ENCODE data around the gene TMEM94. TPM values are rescaled to one million over a fixed set of nuclear protein-coding genes. Genes with fewer than 3 reads are reported as not detected.

The TMEM94 gene
- total RNA-seq, 3 donors from 2014 or later, result 45.1 to 62.5 (median 51.1) TPM

DNA sequence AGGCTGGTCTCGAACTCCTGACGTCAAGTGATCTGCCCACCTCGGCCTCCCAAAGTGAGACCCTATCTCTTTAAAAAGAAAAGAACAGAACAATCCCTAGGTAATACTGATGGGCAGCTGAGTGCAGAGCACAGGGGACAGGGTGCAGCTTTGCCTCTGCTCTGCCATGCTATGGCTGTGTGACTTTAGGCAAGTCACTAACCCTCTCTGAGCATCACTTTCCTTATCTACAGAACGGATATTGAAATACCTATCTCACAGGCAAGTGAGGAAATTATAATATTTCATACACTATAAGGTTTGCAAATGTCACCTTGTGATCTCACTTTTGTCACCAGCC lies 54.8 kb downstream of the TMEM94 start:
- DNase-seq (ENCODE audit: low spot score in 2 of 2), result no peak
- Histone ChIP-seq H3K9me3 (no peaks in the 10 kb centered on the region), H3K36me3 (no peaks in the 10 kb centered on the region), H3K4me1 (peaks cover 4 to 23% of the 10 kb centered on the region in 2 donors), H3K27me3 (no peaks in the 10 kb centered on the region), H3K27ac (peak overlapping the region in 1 of 2 donors; percentile 95), H3K4me3 (peak overlapping the region in 2 of 3 donors; percentile 91 to 94)
- intact Hi-C loops (cut with DNase I; ENCODE audit: low total_unique reads), result no loop called here
- no peak for TF ChIP-seq POLR2AphosphoS5 (IDR thresholded peaks at IDR 0.05)
- TF ChIP-seq, protein P1, sequence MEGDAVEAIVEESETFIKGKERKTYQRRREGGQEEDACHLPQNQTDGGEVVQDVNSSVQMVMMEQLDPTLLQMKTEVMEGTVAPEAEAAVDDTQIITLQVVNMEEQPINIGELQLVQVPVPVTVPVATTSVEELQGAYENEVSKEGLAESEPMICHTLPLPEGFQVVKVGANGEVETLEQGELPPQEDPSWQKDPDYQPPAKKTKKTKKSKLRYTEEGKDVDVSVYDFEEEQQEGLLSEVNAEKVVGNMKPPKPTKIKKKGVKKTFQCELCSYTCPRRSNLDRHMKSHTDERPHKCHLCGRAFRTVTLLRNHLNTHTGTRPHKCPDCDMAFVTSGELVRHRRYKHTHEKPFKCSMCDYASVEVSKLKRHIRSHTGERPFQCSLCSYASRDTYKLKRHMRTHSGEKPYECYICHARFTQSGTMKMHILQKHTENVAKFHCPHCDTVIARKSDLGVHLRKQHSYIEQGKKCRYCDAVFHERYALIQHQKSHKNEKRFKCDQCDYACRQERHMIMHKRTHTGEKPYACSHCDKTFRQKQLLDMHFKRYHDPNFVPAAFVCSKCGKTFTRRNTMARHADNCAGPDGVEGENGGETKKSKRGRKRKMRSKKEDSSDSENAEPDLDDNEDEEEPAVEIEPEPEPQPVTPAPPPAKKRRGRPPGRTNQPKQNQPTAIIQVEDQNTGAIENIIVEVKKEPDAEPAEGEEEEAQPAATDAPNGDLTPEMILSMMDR (IDR thresholded peaks at IDR 0.05), result no peak
- no peak for TF ChIP-seq POLR2A (IDR thresholded peaks at IDR 0.05)

DNA sequence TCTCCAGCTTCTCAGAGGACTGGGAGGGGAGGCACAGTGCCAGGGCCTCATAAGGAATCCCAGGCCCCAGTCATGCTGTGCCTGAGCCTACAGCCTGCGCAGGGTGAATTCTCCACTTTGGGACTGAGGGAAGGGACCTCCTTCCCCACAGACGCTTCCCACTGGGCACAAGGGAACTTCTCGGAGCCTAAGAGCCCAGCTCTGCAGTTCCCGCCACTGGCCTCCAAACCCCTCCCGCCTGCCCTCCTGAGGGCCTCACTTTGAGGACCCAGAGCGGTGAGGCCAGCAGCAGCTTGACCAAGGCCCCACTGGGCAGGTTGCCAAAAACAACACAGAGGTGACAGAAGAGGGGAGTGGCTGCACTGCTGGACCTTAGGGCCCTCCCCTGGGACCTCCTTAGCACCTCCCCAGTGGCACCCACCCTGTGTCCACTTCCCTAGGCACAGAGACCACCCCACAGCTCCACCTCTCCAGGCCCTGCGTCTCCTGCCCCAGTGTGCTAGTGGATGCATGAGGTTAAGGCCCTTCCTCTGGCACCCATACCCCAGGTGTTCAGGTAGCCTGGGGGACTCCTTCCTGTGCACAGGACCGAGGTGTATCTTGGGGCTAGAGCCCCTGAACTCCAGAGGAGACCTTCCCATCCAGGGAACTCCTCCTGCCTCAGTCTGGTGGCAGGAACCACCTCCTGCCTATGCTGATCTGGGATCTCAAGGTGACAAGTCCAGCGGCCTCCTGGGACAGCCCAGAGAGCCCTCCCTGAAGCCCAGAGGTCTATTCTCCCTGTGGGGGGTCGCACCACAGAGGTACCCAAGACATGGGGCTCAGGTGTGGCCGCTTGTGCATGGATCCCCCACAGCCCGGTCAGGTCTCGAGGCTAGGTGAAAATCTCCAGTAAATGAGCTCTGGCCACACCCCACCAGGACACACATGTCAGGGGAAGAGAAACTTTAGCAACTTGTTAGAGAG lies 55.5 kb downstream of the TMEM94 start:
- no peak for TF ChIP-seq POLR2A (IDR thresholded peaks at IDR 0.05)
- TF ChIP-seq POLR2AphosphoS5 (IDR thresholded peaks at IDR 0.05), result peak in 1 of 3 donors; percentile 16
- Histone ChIP-seq H3K9me3 (no peaks in the 10 kb centered on the region), H3K36me3 (no peaks in the 10 kb centered on the region), H3K4me1 (peaks cover 4 to 23% of the 10 kb centered on the region in 2 donors), H3K4me3 (peak overlapping the region in 2 of 3 donors; percentile 91 to 94), H3K27ac (peak overlapping the region; percentile 40 to 95), H3K27me3 (no peaks in the 10 kb centered on the region)
- intact Hi-C loops (cut with DNase I; ENCODE audit: low total_unique reads), result no loop called here
- no peak for DNase-seq (ENCODE audit: low spot score in 2 of 2)

DNA sequence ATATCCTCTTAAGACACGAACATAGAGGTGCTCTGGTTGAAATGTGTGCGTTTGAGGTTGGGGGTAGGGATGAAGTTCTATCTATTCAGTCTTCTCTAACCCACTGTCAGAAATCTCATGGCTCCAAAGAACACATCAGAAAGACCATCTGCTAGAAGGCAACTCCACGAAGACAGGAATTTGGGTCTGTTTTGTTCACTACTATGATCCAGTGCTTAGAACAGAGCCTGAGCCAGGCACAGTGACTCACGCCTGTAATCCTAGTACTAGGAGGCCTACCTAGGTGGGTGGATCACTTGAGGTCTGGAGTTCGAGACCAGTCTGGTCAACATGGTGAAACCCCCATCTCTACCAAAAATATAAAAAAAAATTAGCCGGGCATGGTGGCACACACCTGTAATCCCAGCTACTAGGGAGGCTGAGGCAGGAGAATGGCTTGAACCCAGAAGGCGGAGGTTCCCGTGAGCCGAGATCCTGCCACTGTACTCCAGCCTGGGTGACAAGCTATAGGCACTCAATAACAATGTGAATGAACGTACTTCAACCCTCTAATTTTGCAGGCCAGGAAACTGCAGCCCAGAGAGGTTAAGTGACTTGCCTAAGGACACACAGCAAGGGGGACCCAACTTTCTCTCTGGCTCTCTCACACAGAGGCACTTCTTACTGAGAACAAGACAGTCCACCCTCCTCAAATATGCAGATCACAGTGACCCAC lies 56.6 kb downstream of the TMEM94 start:
- H3K4me3 ChIP-seq, result peak overlapping the region; percentile 89 to 94 (median 91)
- TF ChIP-seq, protein P1 (IDR thresholded peaks at IDR 0.05), result no peak
- TF ChIP-seq POLR2A (IDR thresholded peaks at IDR 0.05) (no peak), POLR2AphosphoS5 (IDR thresholded peaks at IDR 0.05) (no peak)
- intact Hi-C loops (cut with DNase I; ENCODE audit: low total_unique reads), result no loop called here
- no peak for DNase-seq (ENCODE audit: low spot score in 2 of 2)
- H3K36me3 ChIP-seq, result no peaks in the 10 kb centered on the region
- no peaks in the 10 kb centered on the region for H3K27me3 ChIP-seq
- H3K27ac ChIP-seq, result peak overlapping the region; percentile 92 to 95
- H3K4me1 ChIP-seq, result peaks cover 8 to 28% of the 10 kb centered on the region in 2 donors
- H3K9me3 ChIP-seq, result no peaks in the 10 kb centered on the region

DNA sequence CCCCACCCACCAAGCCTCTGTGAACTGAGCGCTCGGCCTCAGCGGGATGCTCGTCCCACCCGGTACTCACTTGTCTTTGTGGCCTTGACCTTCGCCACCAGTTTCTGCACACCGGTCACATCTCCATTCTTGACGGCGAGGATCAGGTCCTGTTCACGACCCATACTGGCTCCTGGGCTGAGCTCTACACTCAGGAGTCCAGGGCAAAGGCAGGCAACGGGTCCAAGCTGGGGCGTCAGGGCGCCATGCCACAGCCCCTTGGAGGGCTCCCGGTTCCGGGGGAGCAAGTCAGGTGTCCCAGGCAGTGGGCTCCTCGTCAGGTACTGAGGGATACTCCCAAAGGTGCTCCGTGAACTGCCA lies 57.2 kb downstream of the TMEM94 start:
- H3K36me3 ChIP-seq, result no peaks in the 10 kb centered on the region
- intact Hi-C loops (cut with DNase I; ENCODE audit: low total_unique reads), result no loop called here
- H3K27me3 ChIP-seq, result no peaks in the 10 kb centered on the region
- TF ChIP-seq POLR2AphosphoS5 (IDR thresholded peaks at IDR 0.05) (no peak), POLR2A (IDR thresholded peaks at IDR 0.05) (no peak)
- TF ChIP-seq, protein P1 (IDR thresholded peaks at IDR 0.05), result no peak
- no peak for DNase-seq (ENCODE audit: low spot score in 2 of 2)
- H3K4me3 ChIP-seq, result peak overlapping the region; percentile 89 to 94 (median 91)
- peak overlapping the region; percentile 92 to 95 for H3K27ac ChIP-seq
- peaks cover 8 to 28% of the 10 kb centered on the region in 2 donors for H3K4me1 ChIP-seq
- no peaks in the 10 kb centered on the region for H3K9me3 ChIP-seq

GRCh38 chr17:75514299-75514918 lies 58.0 kb downstream of the TMEM94 start:
- TF ChIP-seq POLR2AphosphoS5 (IDR thresholded peaks at IDR 0.05) (peak in 1 of 3 donors; percentile 20), POLR2A (IDR thresholded peaks at IDR 0.05) (no peak)
- TF ChIP-seq, protein P1 (IDR thresholded peaks at IDR 0.05), result no peak
- Histone ChIP-seq H3K4me1 (peaks cover 8 to 28% of the 10 kb centered on the region in 2 donors), H3K4me3 (peak overlapping the region; percentile 89 to 94 (median 91)), H3K9me3 (no peaks in the 10 kb centered on the region), H3K27ac (peak overlapping the region; percentile 92 to 95), H3K27me3 (no peaks in the 10 kb centered on the region), H3K36me3 (no peaks in the 10 kb centered on the region)
- intact Hi-C loops (cut with DNase I; ENCODE audit: low total_unique reads), result no loop called here
- DNase-seq (ENCODE audit: low spot score in 2 of 2), result peak; percentile 73 to 89
